ENCODE measurements around the gene PPP1R12B. TPM values are rescaled to one million over a fixed set of nuclear protein-coding genes. Genes with fewer than 3 reads are reported as not detected.
"Not testable (repeated sequence)": the region's sequence is repeated elsewhere in the genome, so short reads cannot be mapped to it uniquely, and the experiment has no call there.

PPP1R12B gene
- total and polyA plus RNA-seq, 4 donors = 4.0 to 31.6 (median 9.7) TPM

DNA sequence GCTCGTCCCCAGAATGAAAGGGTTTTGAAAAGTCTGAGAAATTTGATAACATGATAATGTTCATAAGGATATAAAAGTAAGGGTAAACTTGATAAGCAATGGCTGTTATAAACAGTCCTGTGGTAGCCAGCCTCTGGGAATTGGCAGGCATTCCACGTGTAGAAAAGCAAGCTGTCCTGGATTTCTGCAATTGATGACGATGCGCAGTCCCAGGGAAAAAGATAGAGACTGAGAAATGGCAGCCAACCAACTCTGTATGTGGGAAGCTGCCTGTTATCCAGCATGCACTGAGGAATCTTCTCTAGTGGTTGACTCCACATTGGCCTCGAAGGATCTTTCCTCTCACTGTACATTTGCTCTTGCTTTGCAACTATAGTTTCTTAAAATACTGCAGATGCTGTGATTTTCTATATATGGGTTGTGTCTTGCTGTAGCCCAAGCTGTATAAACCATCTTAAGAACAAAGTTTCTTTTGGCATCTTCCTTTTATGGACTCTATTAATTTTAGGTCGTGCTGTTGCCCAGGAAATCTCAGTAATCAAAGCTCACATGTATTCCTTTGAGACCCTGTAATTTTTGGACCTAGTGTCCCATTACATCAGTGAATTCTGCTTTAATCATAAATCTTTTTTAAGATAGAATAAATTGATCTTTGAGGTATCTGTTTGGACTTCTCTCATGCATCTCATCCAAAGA, 157.5 kb downstream of the PPP1R12B start:
- H3K4me3 ChIP-seq (ENCODE audit: low read depth in 1 of 3, low read length in 3 of 3); H3K27me3 ChIP-seq (ENCODE audit: control insufficient read depth in 4 of 4, insufficient read depth in 4 of 4, low read length in 3 of 4); DNase-seq (ENCODE audit: low spot score); H3K27ac ChIP-seq (ENCODE audit: low read depth in 1 of 2, low read length in 2 of 2); H3K4me1 ChIP-seq (ENCODE audit: control insufficient read depth in 4 of 4, insufficient read depth in 4 of 4, low read length in 3 of 4); H3K36me3 ChIP-seq (ENCODE audit: control insufficient read depth in 4 of 4, insufficient read depth in 3 of 4, low read depth in 1 of 4, low read length in 3 of 4); H3K9ac ChIP-seq (ENCODE audit: low read depth in 1 of 2, low read length in 2 of 2); H3K9me3 ChIP-seq (ENCODE audit: control insufficient read depth in 4 of 4, low read length in 3 of 4): not testable (repeated sequence)
- TF ChIP-seq YY1 (IDR thresholded peaks at IDR 0.05) (peak; percentile 8), RXRA (IDR thresholded peaks at IDR 0.05) (peak in 1 of 2 donors; percentile 2), NR2F2 (IDR thresholded peaks at IDR 0.05) (peak; percentile 36)
- WGBS = 78% methylated on average over 6 of the region's 6 CpGs

DNA sequence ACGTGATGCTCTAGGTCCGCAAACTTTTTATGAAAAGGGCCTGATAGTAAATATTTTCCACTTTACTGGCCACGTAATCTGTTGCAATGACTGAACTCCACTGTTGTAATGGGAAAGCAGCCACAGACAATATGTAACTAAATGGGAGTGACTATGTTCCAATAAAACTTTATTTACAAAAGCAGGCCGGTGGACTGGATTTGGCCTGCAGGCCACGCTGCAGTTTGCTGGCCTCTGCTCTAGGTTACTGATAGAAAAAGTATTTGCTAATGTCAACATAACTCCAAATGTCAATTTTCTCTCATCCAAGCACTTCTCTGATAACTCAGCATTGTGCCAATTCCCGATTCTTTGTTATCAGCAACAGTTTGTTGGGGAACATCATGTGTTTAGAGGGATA, 160.4 kb downstream of the PPP1R12B start:
- not testable (repeated sequence) for H3K9me3 ChIP-seq (ENCODE audit: control insufficient read depth in 4 of 4, low read length in 3 of 4); DNase-seq (ENCODE audit: low spot score)

DNA sequence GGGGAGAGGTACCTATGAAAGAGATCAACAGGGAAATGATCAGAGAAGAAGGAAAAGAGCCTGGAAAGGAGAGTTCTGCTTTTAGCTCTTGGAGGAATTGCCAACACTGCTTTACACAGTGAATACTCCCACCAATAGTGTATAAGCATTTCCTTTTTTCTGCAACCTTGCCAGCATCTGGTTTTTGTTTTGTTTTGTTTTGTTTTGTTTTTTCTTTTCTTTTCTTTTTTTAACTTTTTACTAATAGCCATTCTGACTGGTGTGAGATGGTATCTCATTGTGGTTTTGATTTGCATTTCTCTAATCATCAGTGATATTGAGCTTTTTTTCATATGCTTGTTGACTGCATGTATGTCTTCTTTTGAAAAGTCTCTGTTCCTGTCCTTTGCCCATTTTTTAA, 165.4 kb downstream of the PPP1R12B start:
- H3K27me3 ChIP-seq (ENCODE audit: control insufficient read depth in 4 of 4, insufficient read depth in 4 of 4, low read length in 3 of 4); DNase-seq (ENCODE audit: low spot score); H3K9me3 ChIP-seq (ENCODE audit: control insufficient read depth in 4 of 4, low read length in 3 of 4); H3K4me1 ChIP-seq (ENCODE audit: control insufficient read depth in 4 of 4, insufficient read depth in 4 of 4, low read length in 3 of 4); H3K9ac ChIP-seq (ENCODE audit: low read depth in 1 of 2, low read length in 2 of 2); H3K4me3 ChIP-seq (ENCODE audit: low read depth in 1 of 3, low read length in 3 of 3); H3K27ac ChIP-seq (ENCODE audit: low read depth in 1 of 2, low read length in 2 of 2); H3K36me3 ChIP-seq (ENCODE audit: control insufficient read depth in 4 of 4, insufficient read depth in 3 of 4, low read depth in 1 of 4, low read length in 3 of 4): not testable (repeated sequence)

More for the DNA sequence above, 160.4 kb downstream of the PPP1R12B start:
- H3K4me3 ChIP-seq (ENCODE audit: low read depth in 1 of 3, low read length in 3 of 3); H3K9ac ChIP-seq (ENCODE audit: low read depth in 1 of 2, low read length in 2 of 2); H3K27me3 ChIP-seq (ENCODE audit: control insufficient read depth in 4 of 4, insufficient read depth in 4 of 4, low read length in 3 of 4); H3K4me1 ChIP-seq (ENCODE audit: control insufficient read depth in 4 of 4, insufficient read depth in 4 of 4, low read length in 3 of 4); H3K36me3 ChIP-seq (ENCODE audit: control insufficient read depth in 4 of 4, insufficient read depth in 3 of 4, low read depth in 1 of 4, low read length in 3 of 4): not testable (repeated sequence)
- WGBS = 51% methylated on average over 6 of the region's 6 CpGs
- TF ChIP-seq SP1 (IDR thresholded peaks at IDR 0.05) (peak; percentile 7), RAD21 (IDR thresholded peaks at IDR 0.05) (peak; percentile 34 to 36), HNF4A (conservative IDR thresholded peaks at IDR 0.05) (peak in 1 of 2 donors; percentile 9), RXRA (IDR thresholded peaks at IDR 0.05) (peak; percentile 27 to 49)
- TF ChIP-seq, protein P1, sequence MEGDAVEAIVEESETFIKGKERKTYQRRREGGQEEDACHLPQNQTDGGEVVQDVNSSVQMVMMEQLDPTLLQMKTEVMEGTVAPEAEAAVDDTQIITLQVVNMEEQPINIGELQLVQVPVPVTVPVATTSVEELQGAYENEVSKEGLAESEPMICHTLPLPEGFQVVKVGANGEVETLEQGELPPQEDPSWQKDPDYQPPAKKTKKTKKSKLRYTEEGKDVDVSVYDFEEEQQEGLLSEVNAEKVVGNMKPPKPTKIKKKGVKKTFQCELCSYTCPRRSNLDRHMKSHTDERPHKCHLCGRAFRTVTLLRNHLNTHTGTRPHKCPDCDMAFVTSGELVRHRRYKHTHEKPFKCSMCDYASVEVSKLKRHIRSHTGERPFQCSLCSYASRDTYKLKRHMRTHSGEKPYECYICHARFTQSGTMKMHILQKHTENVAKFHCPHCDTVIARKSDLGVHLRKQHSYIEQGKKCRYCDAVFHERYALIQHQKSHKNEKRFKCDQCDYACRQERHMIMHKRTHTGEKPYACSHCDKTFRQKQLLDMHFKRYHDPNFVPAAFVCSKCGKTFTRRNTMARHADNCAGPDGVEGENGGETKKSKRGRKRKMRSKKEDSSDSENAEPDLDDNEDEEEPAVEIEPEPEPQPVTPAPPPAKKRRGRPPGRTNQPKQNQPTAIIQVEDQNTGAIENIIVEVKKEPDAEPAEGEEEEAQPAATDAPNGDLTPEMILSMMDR (IDR thresholded peaks at IDR 0.05; ENCODE audit: low read depth, low read length, missing input control) = peak; percentile 7
- peak overlapping the region in 1 of 2 donors; percentile 20 for H3K27ac ChIP-seq (ENCODE audit: low read depth in 1 of 2, low read length in 2 of 2)

DNA sequence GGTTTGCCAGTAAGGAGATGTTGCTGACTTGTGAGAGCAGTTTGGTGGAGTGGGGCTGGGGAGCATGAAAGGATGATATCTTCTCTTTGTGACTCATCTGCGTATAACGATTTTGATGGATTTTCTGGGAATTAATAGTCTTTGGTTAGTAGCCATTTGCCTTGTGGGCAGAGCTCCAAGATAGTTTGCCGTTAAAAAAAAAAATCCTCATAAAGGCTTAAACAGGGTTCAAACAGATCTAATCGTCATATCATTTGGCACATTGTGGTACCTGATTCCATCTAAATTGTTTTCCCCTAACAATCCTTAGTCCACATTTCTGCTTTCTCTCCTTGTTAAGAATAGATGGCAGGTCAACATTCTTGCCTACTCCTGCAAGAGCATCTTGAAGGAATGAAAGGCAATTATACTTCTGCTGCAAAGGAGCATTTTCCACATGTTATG, 168.0 kb downstream of the PPP1R12B start:
- Histone ChIP-seq H3K27me3 (ENCODE audit: control insufficient read depth in 4 of 4, insufficient read depth in 4 of 4, low read length in 3 of 4) (no peaks in the 10 kb centered on the region), H3K27ac (ENCODE audit: low read depth in 1 of 2, low read length in 2 of 2) (no peak overlapping the region), H3K9ac (ENCODE audit: low read depth in 1 of 2, low read length in 2 of 2) (no peak overlapping the region), H3K4me1 (ENCODE audit: control insufficient read depth in 4 of 4, insufficient read depth in 4 of 4, low read length in 3 of 4) (peaks cover 0 to 12% (median 2%) of the 10 kb centered on the region in 4 donors), H3K9me3 (ENCODE audit: control insufficient read depth in 4 of 4, low read length in 3 of 4) (no peaks in the 10 kb centered on the region), H3K36me3 (ENCODE audit: control insufficient read depth in 4 of 4, insufficient read depth in 3 of 4, low read depth in 1 of 4, low read length in 3 of 4) (no peaks in the 10 kb centered on the region), H3K4me3 (ENCODE audit: low read depth in 1 of 3, low read length in 3 of 3) (no peak overlapping the region)
- no peak for TF ChIP-seq EGR1 (IDR thresholded peaks at IDR 0.05; ENCODE audit: low read depth in 2 of 2)
- no peak for TF ChIP-seq YY1 (IDR thresholded peaks at IDR 0.05)
- TF ChIP-seq TAF1 (conservative IDR thresholded peaks at IDR 0.05) = no peak
- TF ChIP-seq HNF4G (IDR thresholded peaks at IDR 0.05) = no peak
- TF ChIP-seq NR2F2 (IDR thresholded peaks at IDR 0.05) = no peak
- no peak for TF ChIP-seq FOXA1 (IDR thresholded peaks at IDR 0.05)
- no peak for TF ChIP-seq JUND (IDR thresholded peaks at IDR 0.05)
- TF ChIP-seq, protein P2, sequence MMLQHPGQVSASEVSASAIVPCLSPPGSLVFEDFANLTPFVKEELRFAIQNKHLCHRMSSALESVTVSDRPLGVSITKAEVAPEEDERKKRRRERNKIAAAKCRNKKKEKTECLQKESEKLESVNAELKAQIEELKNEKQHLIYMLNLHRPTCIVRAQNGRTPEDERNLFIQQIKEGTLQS (IDR thresholded peaks at IDR 0.05) = no peak
- no peak for DNase-seq (ENCODE audit: low spot score)
- 88% methylated on average over 4 of the region's 4 CpGs for WGBS

DNA sequence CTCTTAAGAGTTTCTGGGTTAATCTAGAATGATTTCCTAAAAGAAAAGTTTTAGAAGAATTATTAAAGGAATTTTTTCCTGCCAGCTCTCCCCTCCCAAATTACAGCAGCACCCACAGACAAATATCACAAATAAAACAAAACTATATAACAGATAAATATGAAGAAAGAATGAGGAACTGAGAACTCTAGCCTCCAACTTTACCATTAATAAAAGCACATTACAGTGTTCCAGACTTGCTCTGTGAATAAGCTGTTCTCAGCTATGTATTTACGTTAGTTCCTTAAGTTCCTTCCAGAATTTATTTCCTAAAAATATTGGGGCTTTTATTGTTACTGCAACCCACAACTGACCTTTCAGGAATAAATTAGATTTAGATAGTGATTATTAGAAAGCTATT, 168.6 kb downstream of the PPP1R12B start:
- H3K9ac ChIP-seq (ENCODE audit: low read depth in 1 of 2, low read length in 2 of 2); H3K27me3 ChIP-seq (ENCODE audit: control insufficient read depth in 4 of 4, insufficient read depth in 4 of 4, low read length in 3 of 4); H3K27ac ChIP-seq (ENCODE audit: low read depth in 1 of 2, low read length in 2 of 2); H3K4me3 ChIP-seq (ENCODE audit: low read depth in 1 of 3, low read length in 3 of 3); H3K9me3 ChIP-seq (ENCODE audit: control insufficient read depth in 4 of 4, low read length in 3 of 4); H3K36me3 ChIP-seq (ENCODE audit: control insufficient read depth in 4 of 4, insufficient read depth in 3 of 4, low read depth in 1 of 4, low read length in 3 of 4); DNase-seq (ENCODE audit: low spot score): not testable (repeated sequence)
- peaks cover 0 to 12% (median 2%) of the 10 kb centered on the region in 4 donors for H3K4me1 ChIP-seq (ENCODE audit: control insufficient read depth in 4 of 4, insufficient read depth in 4 of 4, low read length in 3 of 4)
- WGBS = 90% methylated on average over 1 of the region's 1 CpG

DNA sequence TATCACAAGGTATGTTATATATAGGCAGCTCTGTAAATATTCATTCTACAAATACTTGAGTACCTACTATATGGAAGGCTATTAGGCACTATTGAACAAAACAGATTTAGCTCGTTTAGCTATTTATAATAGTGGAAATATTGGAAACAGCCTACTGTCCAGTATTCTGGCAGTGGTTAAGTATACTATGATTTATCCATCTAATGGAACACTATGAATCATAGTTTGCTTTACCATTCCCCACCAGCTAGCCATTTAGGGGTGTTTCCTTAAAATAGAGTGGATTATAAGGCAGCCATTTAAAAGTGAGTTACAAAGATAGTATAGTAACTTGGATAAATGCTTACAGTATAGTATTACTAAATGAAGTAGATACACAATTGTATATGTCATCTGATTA, 169.7 kb downstream of the PPP1R12B start:
- not testable (repeated sequence) for H3K27ac ChIP-seq (ENCODE audit: low read depth in 1 of 2, low read length in 2 of 2); H3K27me3 ChIP-seq (ENCODE audit: control insufficient read depth in 4 of 4, insufficient read depth in 4 of 4, low read length in 3 of 4); DNase-seq (ENCODE audit: low spot score); H3K9ac ChIP-seq (ENCODE audit: low read depth in 1 of 2, low read length in 2 of 2); H3K36me3 ChIP-seq (ENCODE audit: control insufficient read depth in 4 of 4, insufficient read depth in 3 of 4, low read depth in 1 of 4, low read length in 3 of 4); H3K4me3 ChIP-seq (ENCODE audit: low read depth in 1 of 3, low read length in 3 of 3); H3K9me3 ChIP-seq (ENCODE audit: control insufficient read depth in 4 of 4, low read length in 3 of 4)
- peaks cover 0 to 12% (median 2%) of the 10 kb centered on the region in 4 donors for H3K4me1 ChIP-seq (ENCODE audit: control insufficient read depth in 4 of 4, insufficient read depth in 4 of 4, low read length in 3 of 4)
- WGBS = 92% methylated on average over 1 of the region's 1 CpG

Measured in liver (tissue), 9 donors.